ENCODE measurements around the gene FAM13A. TPM values are rescaled to one million over a fixed set of nuclear protein-coding genes. Genes with fewer than 3 reads are reported as not detected.

Gene FAM13A
- total RNA-seq, 1 donor from 2014 or later: 32.2 TPM

DNA sequence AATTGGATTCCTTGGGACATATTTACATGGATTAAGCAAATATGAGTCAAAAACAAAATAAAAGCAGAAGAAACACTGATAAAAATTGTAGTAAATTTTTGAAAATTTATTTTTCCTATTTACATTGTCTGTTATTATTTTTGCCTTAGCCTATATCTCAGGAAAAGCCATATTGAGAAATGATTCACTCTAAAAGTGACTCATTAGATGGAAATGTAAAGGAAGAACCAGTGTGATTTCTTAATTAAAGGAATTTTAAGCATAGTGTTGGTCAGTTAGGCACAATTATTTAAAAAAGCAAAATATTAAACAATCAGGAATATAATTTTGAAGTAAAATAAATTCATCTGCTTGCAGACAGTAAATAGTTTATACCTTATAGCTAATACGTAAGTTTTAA, 191.9 kb downstream of the FAM13A start:
- no peak for TF ChIP-seq POLR2A (IDR thresholded peaks at IDR 0.05)
- TF ChIP-seq, protein P1, sequence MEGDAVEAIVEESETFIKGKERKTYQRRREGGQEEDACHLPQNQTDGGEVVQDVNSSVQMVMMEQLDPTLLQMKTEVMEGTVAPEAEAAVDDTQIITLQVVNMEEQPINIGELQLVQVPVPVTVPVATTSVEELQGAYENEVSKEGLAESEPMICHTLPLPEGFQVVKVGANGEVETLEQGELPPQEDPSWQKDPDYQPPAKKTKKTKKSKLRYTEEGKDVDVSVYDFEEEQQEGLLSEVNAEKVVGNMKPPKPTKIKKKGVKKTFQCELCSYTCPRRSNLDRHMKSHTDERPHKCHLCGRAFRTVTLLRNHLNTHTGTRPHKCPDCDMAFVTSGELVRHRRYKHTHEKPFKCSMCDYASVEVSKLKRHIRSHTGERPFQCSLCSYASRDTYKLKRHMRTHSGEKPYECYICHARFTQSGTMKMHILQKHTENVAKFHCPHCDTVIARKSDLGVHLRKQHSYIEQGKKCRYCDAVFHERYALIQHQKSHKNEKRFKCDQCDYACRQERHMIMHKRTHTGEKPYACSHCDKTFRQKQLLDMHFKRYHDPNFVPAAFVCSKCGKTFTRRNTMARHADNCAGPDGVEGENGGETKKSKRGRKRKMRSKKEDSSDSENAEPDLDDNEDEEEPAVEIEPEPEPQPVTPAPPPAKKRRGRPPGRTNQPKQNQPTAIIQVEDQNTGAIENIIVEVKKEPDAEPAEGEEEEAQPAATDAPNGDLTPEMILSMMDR (IDR thresholded peaks at IDR 0.05): no peak
- TF ChIP-seq POLR2AphosphoS5 (IDR thresholded peaks at IDR 0.05; ENCODE audit: insufficient read depth in 1 of 2, low read depth in 1 of 2): no peak
- H3K36me3 ChIP-seq: no peaks in the 10 kb centered on the region
- H3K4me3 ChIP-seq: no peak overlapping the region
- H3K27ac ChIP-seq: no peak overlapping the region
- no peaks in the 10 kb centered on the region for H3K9me3 ChIP-seq
- no peak for DNase-seq (ENCODE audit: extremely low spot score in 2 of 2)
- H3K4me1 ChIP-seq: no peaks in the 10 kb centered on the region
- intact Hi-C loops (cut with DNase I): no loop called here
- H3K27me3 ChIP-seq: no peaks in the 10 kb centered on the region

DNA sequence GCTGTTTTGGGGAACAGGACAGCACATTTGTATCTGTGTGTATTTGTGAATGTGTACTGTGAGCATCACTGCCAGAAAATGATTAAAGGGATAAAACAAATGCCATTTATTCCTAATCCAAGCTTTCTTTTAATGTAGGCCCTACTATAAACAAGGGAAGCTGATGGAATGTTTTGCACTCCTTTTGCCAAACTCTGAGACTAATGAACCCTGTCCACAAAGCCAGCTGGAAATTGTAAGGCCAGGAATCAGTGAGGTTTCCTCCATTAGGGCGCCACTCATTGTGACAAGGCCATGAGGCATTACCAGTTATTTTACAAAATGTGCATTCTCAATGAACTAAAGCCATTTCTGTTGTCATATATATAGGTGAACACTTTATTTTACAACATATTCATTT, 196.4 kb downstream of the FAM13A start:
- Histone ChIP-seq H3K4me1 (peaks cover 13% of the 10 kb centered on the region), H3K27me3 (no peaks in the 10 kb centered on the region), H3K9me3 (no peaks in the 10 kb centered on the region), H3K27ac (no peak overlapping the region), H3K36me3 (no peaks in the 10 kb centered on the region), H3K4me3 (no peak overlapping the region)
- TF ChIP-seq, protein P1 (IDR thresholded peaks at IDR 0.05): no peak
- TF ChIP-seq POLR2AphosphoS5 (IDR thresholded peaks at IDR 0.05; ENCODE audit: insufficient read depth in 1 of 2, low read depth in 1 of 2) (no peak), POLR2A (IDR thresholded peaks at IDR 0.05) (no peak)
- no peak for DNase-seq (ENCODE audit: extremely low spot score in 2 of 2)
- intact Hi-C loops (cut with DNase I): no loop called here

DNA sequence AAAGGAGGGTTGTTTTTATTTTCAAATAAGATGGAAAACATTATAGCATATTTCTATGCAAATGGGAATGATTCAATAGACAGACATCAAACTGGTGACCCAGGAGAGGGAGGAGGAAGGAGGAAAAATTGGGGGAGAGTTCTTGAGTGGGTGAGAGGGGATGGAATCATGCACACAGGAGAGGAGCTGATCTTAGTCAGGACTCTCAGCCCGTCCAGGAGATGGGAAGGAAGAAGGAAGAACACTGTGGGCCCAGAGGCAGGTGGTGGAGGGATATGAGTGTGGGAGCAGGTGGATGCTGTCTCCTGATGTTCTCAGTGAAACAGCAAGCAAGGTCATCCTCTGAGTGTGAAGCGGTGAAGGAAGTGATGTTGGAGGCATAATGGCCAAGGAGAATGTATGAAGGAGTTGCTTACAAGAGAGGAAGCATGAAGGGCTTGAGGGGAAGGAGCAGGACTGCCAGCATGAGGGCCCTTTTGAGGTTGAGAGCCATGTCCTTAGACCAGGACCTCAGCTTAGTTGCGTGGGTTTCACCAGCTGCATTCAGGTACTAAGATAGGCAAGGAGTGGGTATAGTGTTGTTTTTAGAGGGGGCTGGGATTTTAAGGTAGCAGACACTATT, 197.7 kb downstream of the FAM13A start:
- H3K36me3 ChIP-seq: no peaks in the 10 kb centered on the region
- H3K4me3 ChIP-seq: no peak overlapping the region
- DNase-seq (ENCODE audit: extremely low spot score in 2 of 2): no peak
- H3K27ac ChIP-seq: no peak overlapping the region
- H3K9me3 ChIP-seq: no peaks in the 10 kb centered on the region
- TF ChIP-seq, protein P1 (IDR thresholded peaks at IDR 0.05): no peak
- no peak for TF ChIP-seq POLR2A (IDR thresholded peaks at IDR 0.05)
- no peak for TF ChIP-seq POLR2AphosphoS5 (IDR thresholded peaks at IDR 0.05; ENCODE audit: insufficient read depth in 1 of 2, low read depth in 1 of 2)
- peaks cover 13% of the 10 kb centered on the region for H3K4me1 ChIP-seq
- H3K27me3 ChIP-seq: no peaks in the 10 kb centered on the region
- intact Hi-C loops (cut with DNase I): no loop called here

DNA sequence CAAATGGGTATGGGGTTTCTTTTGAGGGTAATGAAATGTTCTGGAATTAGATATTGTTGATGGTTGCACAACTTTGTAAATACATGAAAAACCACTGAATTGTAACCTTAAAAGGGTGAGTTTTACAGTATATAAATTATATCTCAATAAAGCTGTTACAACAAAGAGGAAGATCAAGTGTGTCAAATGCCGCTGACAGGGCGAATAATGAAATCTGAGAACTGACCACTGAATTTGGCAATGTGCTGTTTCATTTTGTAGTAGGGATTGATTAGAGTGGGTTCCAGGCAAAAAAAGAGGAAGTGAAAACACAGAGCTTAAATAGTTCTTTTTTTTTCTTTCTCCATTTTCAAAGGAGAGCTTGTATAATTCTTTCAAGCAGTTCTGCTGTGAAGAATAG, 198.2 kb downstream of the FAM13A start:
- TF ChIP-seq POLR2A (IDR thresholded peaks at IDR 0.05): no peak
- TF ChIP-seq, protein P1 (IDR thresholded peaks at IDR 0.05): no peak
- TF ChIP-seq POLR2AphosphoS5 (IDR thresholded peaks at IDR 0.05; ENCODE audit: insufficient read depth in 1 of 2, low read depth in 1 of 2): no peak

DNA sequence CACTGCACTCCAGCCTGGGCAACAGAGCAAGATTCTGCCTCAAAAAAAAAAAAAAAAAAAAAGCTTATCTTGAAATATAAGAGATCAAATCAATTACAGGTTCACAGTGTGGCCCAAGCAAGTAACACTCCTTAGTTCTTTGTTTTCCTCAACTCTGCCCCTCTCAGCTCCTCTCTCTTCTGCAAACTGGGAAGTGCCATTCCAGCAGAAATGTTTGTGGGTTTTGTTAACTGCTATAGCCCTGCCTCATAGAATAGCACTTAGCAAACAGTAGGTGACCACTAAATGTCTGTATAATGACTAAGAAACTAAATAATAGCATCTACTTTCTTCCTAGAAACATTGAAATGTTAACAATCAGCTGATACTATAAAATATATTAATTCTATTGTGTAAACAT, 199.4 kb downstream of the FAM13A start:
- intact Hi-C loops (cut with DNase I): no loop called here
- H3K4me3 ChIP-seq: no peak overlapping the region
- no peaks in the 10 kb centered on the region for H3K9me3 ChIP-seq
- H3K27me3 ChIP-seq: no peaks in the 10 kb centered on the region
- TF ChIP-seq, protein P1 (IDR thresholded peaks at IDR 0.05): no peak
- TF ChIP-seq POLR2A (IDR thresholded peaks at IDR 0.05): no peak
- no peak for TF ChIP-seq POLR2AphosphoS5 (IDR thresholded peaks at IDR 0.05; ENCODE audit: insufficient read depth in 1 of 2, low read depth in 1 of 2)
- H3K36me3 ChIP-seq: no peaks in the 10 kb centered on the region
- H3K4me1 ChIP-seq: peaks cover 13% of the 10 kb centered on the region
- no peak for DNase-seq (ENCODE audit: extremely low spot score in 2 of 2)
- H3K27ac ChIP-seq: no peak overlapping the region

More for the DNA sequence above, 198.2 kb downstream of the FAM13A start:
- Histone ChIP-seq H3K9me3 (no peaks in the 10 kb centered on the region), H3K36me3 (no peaks in the 10 kb centered on the region), H3K4me3 (no peak overlapping the region), H3K27ac (no peak overlapping the region), H3K4me1 (peaks cover 13% of the 10 kb centered on the region), H3K27me3 (no peaks in the 10 kb centered on the region)
- intact Hi-C loops (cut with DNase I): no loop called here
- DNase-seq (ENCODE audit: extremely low spot score in 2 of 2): no peak

All from vagina (tissue), 2 donors.